ENCODE results near the gene GLT1D1.
"Not testable (repeated sequence)": the region's sequence is repeated elsewhere in the genome, so short reads cannot be mapped to it uniquely, and the experiment has no call there.

The GLT1D1 gene

DNA sequence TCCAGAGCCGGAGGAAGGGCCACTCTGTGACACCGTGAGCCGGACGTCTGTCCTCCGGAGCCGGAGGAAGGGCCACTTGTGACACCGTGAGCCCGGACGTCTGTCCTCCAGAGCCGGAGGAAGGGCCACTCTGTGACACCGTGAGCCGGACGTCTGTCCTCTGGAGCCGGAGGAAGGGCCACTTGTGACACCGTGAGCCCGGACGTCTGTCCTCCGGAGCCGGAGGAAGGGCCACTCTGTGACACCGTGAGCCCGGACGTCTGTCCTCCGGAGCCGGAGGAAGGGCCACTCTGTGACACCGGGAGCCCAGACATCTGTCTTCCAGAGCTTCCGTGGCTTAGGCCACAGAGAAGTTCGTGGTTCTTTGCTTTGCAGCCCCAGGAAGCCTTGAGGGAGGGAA, 6.6 kb upstream of the GLT1D1 start:
- H3K9me3 ChIP-seq (ENCODE audit: low read length); H3K27me3 ChIP-seq (ENCODE audit: control insufficient read depth in 1 of 2, insufficient read depth in 2 of 2, low read length in 2 of 2); H3K4me3 ChIP-seq (ENCODE audit: low read depth in 1 of 2, low read length in 2 of 2); H3K27ac ChIP-seq (ENCODE audit: low read depth, low read length); H3K4me1 ChIP-seq (ENCODE audit: insufficient read depth, low read length); H3K36me3 ChIP-seq (ENCODE audit: insufficient read depth, low read length); H3K9ac ChIP-seq (ENCODE audit: low read length): not testable (repeated sequence)

DNA sequence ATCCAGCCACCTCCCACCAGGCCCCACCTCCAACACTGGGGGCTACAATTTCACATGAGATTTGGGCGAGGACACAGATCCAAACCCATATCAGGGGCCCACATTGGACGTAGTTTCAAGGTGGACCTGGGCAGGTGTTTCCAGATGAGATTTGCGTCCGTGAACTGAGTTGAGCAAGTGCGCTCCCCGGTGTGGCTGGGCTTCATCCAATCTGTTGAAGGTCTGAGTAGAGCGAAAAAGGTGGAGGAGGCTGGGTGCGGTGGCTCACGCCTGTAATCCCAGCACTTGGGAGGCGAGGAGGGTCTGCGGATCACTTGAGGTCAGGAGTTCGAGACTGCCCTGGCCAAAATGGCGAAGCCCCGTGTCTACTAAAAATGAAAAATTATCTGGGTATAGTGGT, 4.9 kb upstream of the GLT1D1 start:
- Histone ChIP-seq H3K9ac (ENCODE audit: low read length) (no peak overlapping the region), H3K4me3 (ENCODE audit: low read depth in 1 of 2, low read length in 2 of 2) (no peak overlapping the region), H3K27me3 (ENCODE audit: control insufficient read depth in 1 of 2, insufficient read depth in 2 of 2, low read length in 2 of 2) (no peaks in the 10 kb centered on the region), H3K36me3 (ENCODE audit: insufficient read depth, low read length) (no peaks in the 10 kb centered on the region), H3K9me3 (ENCODE audit: low read length) (no peaks in the 10 kb centered on the region), H3K4me1 (ENCODE audit: insufficient read depth, low read length) (no peaks in the 10 kb centered on the region), H3K27ac (ENCODE audit: low read depth, low read length) (no peak overlapping the region)

DNA sequence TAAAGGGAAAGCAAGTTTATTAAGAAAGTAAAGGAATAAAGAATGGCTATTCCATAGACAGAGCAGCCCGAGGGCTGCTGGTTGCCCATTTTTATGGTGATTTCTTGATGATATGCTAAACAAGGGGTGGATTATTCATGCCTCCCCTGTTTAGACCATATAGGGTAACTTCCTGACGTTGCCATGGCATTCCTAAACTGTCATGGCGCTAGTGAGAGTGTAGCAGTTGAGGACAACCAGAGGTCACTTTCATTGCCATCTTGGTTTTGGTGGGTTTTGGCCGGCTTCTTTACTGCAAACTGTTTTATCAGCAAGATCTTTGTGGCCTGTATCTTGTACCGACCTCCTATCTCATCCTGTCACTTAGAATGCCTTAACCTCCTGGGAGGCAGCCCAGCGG, 3.5 kb upstream of the GLT1D1 start:
- not testable (repeated sequence) for H3K36me3 ChIP-seq (ENCODE audit: insufficient read depth, low read length); H3K27me3 ChIP-seq (ENCODE audit: control insufficient read depth in 1 of 2, insufficient read depth in 2 of 2, low read length in 2 of 2); H3K4me1 ChIP-seq (ENCODE audit: insufficient read depth, low read length); H3K9ac ChIP-seq (ENCODE audit: low read length); H3K9me3 ChIP-seq (ENCODE audit: low read length); H3K27ac ChIP-seq (ENCODE audit: low read depth, low read length); H3K4me3 ChIP-seq (ENCODE audit: low read depth in 1 of 2, low read length in 2 of 2)

DNA sequence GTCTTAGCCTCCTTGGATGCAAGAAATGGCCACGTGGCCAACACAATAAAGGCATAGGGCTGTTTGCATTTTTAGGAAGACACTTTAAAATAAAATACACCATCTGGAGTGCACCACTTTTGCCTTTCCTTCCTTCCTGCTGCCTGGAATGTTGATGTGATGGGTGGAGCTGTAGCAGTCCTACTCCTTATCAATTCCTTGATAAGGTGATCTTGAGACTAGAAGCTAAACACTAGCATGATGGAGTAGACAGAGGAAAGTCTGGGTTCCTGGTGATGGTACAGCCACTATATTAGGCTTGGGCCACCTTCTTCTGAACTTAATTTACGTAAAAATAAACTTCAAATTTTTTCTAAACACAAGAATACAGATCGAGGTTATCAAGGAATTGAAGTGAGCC, 2.9 kb upstream of the GLT1D1 start:
- Histone ChIP-seq H3K9ac (ENCODE audit: low read length) (no peak overlapping the region), H3K36me3 (ENCODE audit: insufficient read depth, low read length) (no peaks in the 10 kb centered on the region), H3K9me3 (ENCODE audit: low read length) (no peaks in the 10 kb centered on the region), H3K27me3 (ENCODE audit: control insufficient read depth in 1 of 2, insufficient read depth in 2 of 2, low read length in 2 of 2) (peaks cover 0 to 9% of the 10 kb centered on the region in 2 donors), H3K4me3 (ENCODE audit: low read depth in 1 of 2, low read length in 2 of 2) (no peak overlapping the region), H3K4me1 (ENCODE audit: insufficient read depth, low read length) (no peaks in the 10 kb centered on the region), H3K27ac (ENCODE audit: low read depth, low read length) (no peak overlapping the region)

DNA sequence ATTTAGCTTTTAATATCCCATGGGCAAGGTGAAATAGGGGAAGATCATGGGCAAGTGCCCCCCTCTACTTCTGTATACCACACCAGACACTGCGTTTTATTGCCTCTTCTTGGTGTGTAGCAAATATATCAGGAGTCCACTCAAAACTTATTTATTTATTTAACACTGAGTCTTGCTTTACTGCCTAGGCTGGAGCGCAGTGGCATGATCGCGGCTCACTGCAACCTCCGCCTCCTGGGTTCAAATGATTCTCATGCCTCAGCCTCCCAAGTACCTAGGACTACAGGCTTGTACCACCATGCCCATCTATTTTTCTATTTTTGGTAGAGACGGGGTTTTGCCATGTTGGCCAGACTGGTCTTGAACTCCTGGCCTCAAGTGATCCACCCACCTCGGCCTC, 1.8 kb upstream of the GLT1D1 start:
- H3K27ac ChIP-seq (ENCODE audit: low read depth, low read length); H3K9me3 ChIP-seq (ENCODE audit: low read length); H3K36me3 ChIP-seq (ENCODE audit: insufficient read depth, low read length); H3K4me3 ChIP-seq (ENCODE audit: low read depth in 1 of 2, low read length in 2 of 2); H3K4me1 ChIP-seq (ENCODE audit: insufficient read depth, low read length); H3K9ac ChIP-seq (ENCODE audit: low read length); H3K27me3 ChIP-seq (ENCODE audit: control insufficient read depth in 1 of 2, insufficient read depth in 2 of 2, low read length in 2 of 2): not testable (repeated sequence)

DNA sequence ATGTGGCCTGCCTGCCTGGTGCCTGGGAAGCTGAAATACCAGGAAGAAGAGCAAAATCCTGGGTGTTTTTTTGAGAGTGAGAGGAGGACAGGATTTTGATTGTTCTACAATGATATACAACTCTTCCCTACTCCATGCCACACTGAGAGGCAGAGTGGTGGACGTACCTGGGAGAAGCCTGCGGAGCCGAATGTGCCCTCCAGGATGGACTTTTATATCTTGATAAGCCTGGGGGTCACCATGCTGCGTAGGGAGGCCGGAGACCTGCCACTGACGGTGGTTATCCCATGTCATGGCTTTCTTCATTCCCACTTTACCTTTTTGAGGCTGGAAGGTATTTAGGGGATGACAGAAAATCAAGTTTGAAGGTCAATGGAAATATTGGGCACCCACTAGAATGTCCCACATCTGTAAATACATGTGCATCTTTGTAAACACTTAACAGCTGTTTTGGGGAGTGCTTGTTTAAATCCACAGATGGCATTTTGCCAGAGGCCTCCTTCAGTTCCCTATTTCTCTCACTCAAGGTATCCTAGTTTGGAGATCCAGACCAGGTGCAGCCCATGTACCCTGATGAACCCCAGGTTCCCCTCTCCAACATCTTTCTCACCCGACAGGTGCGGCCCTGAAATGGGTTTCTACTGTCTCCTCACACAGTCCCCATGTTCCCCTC, 1.1 kb upstream of the GLT1D1 start:
- Histone ChIP-seq H3K27ac (ENCODE audit: low read depth, low read length) (no peak overlapping the region), H3K4me1 (ENCODE audit: insufficient read depth, low read length) (no peaks in the 10 kb centered on the region), H3K36me3 (ENCODE audit: insufficient read depth, low read length) (no peaks in the 10 kb centered on the region)

DNA sequence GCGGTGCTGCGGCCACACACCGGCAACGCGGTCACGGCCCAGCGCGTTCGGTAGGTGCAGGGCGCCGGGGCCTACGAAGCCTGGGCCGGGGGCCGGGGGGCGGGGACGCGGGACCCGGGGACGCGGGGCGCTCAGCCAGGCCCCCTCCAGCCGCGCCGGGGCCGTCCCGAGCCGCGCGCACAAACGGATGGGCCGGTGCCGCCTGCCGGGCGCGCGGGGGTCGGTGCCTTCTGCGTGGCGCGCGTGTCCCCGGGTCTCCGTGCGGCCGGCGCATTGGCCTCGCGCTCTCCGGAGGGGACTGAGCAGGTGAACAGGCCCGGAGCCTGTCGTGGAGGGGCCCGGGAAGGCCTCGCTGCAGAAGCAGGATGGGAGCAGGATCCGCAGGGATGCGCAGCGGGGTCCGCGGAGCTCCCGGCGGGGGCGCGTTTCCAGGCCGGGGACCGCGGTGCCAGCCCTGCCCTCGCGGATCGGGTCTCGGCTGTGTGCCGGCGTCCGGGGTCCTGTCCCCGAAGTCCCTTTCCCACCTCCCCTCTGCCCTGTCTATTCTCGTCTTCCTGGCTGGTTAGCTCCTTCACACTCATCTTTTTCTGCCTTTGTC, 421 bp downstream of the GLT1D1 start:
- H3K4me3 ChIP-seq (ENCODE audit: low read depth in 1 of 2, low read length in 2 of 2) = peak overlapping the region in 1 of 2 donors; percentile 21
- no peaks in the 10 kb centered on the region for H3K9me3 ChIP-seq (ENCODE audit: low read length)
- H3K9ac ChIP-seq (ENCODE audit: low read length) = no peak overlapping the region
- no peak overlapping the region for H3K27ac ChIP-seq (ENCODE audit: low read depth, low read length)
- H3K36me3 ChIP-seq (ENCODE audit: insufficient read depth, low read length) = no peaks in the 10 kb centered on the region
- H3K27me3 ChIP-seq (ENCODE audit: control insufficient read depth in 1 of 2, insufficient read depth in 2 of 2, low read length in 2 of 2) = peaks cover 0 to 9% of the 10 kb centered on the region in 2 donors
- H3K4me1 ChIP-seq (ENCODE audit: insufficient read depth, low read length) = no peaks in the 10 kb centered on the region

More for the DNA sequence above, 1.1 kb upstream of the GLT1D1 start:
- no peak overlapping the region for H3K4me3 ChIP-seq (ENCODE audit: low read depth in 1 of 2, low read length in 2 of 2)
- H3K9ac ChIP-seq (ENCODE audit: low read length) = no peak overlapping the region
- no peaks in the 10 kb centered on the region for H3K9me3 ChIP-seq (ENCODE audit: low read length)
- peaks cover 0 to 9% of the 10 kb centered on the region in 2 donors for H3K27me3 ChIP-seq (ENCODE audit: control insufficient read depth in 1 of 2, insufficient read depth in 2 of 2, low read length in 2 of 2)

DNA sequence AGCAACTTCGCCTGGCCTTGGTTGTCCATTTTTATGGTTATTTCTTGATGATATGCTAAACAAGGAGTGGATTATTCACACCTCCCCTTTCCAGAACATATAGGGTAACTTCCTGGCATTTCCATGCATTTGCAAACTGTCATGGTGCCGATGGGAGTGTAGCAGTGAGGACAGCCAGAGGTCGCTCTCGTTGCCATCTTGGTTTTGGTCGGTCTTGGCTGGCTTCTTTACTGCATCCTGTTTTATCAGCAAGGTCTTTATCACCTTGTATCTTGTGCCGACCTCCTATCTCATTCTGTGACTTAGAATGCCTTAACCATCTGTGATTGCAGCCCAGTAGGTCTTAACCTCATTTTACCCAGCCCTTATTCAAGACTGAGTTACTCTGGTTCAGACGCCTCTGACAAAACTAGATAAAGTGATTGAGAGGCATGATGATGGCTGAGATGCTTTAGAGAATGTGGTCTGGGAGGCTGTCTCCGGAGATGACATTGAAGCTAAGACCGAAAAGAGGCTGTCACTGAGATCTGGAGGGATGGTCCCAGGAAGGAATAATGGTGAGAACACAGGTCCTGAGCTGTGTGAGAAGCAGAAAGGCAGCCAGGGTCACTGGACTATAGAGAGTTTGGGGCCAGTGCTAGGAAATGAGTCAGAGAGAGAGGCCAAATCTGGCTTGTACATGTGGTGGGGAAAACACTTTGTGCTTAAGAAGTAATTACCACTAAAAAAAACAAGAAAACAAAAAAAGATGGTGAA, 2.9 kb downstream of the GLT1D1 start:
- Histone ChIP-seq H3K36me3 (ENCODE audit: insufficient read depth, low read length) (no peaks in the 10 kb centered on the region), H3K9me3 (ENCODE audit: low read length) (no peaks in the 10 kb centered on the region), H3K27me3 (ENCODE audit: control insufficient read depth in 1 of 2, insufficient read depth in 2 of 2, low read length in 2 of 2) (peaks cover 0 to 9% of the 10 kb centered on the region in 2 donors), H3K27ac (ENCODE audit: low read depth, low read length) (no peak overlapping the region), H3K4me3 (ENCODE audit: low read depth in 1 of 2, low read length in 2 of 2) (no peak overlapping the region), H3K4me1 (ENCODE audit: insufficient read depth, low read length) (no peaks in the 10 kb centered on the region), H3K9ac (ENCODE audit: low read length) (no peak overlapping the region)

DNA sequence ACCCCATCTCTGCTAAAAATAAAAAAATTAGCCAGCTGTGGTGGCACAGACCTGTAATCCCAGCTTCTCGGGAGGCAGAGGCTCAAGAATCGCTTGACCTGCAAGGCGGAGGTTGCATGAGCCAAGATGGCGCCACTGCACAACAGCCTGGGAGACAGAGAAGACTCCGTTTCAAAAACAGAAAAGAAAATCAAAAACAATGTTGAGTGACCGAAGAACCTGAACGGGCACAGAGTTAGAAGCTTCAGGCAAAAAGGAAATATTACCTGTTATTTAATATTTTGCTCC, 3.5 kb downstream of the GLT1D1 start:
- H3K9me3 ChIP-seq (ENCODE audit: low read length) = no peaks in the 10 kb centered on the region
- H3K27ac ChIP-seq (ENCODE audit: low read depth, low read length) = no peak overlapping the region
- H3K4me3 ChIP-seq (ENCODE audit: low read depth in 1 of 2, low read length in 2 of 2) = no peak overlapping the region
- H3K4me1 ChIP-seq (ENCODE audit: insufficient read depth, low read length) = no peaks in the 10 kb centered on the region
- no peak overlapping the region for H3K9ac ChIP-seq (ENCODE audit: low read length)
- H3K36me3 ChIP-seq (ENCODE audit: insufficient read depth, low read length) = no peaks in the 10 kb centered on the region
- peaks cover 0 to 9% of the 10 kb centered on the region in 2 donors for H3K27me3 ChIP-seq (ENCODE audit: control insufficient read depth in 1 of 2, insufficient read depth in 2 of 2, low read length in 2 of 2)

DNA sequence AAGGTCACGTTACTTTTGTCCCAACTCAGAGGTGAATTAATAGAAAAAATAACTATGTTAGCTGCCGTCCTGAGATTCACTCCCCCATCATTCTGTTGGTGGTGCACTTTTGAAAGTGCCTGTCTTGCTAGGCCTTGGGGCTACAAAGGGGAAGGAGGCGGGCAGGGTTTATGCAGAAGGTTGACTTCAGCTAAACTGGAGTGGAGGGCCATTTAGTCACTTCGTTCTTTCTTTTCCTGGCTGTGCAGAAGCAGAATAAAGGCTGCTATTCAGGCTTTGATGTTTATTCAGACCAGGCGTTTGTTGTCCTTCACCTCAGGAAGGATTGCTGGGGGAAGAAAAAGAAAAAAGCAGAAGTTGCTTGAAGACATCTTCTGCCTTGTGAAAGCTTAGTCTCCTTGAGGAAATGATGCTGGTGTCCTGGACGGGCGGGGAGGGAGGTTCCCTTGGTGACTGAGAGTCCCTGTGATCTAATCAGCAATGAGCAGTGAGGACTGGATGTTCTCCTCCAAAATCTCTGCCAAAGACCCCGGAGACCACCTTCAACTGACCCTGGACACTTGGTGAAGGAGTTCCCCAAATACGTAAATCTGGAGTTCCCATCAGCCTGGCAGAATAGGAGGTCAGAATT, 4.0 kb downstream of the GLT1D1 start:
- Histone ChIP-seq H3K36me3 (ENCODE audit: insufficient read depth, low read length) (no peaks in the 10 kb centered on the region), H3K4me1 (ENCODE audit: insufficient read depth, low read length) (no peaks in the 10 kb centered on the region), H3K9ac (ENCODE audit: low read length) (no peak overlapping the region), H3K9me3 (ENCODE audit: low read length) (no peaks in the 10 kb centered on the region), H3K4me3 (ENCODE audit: low read depth in 1 of 2, low read length in 2 of 2) (no peak overlapping the region), H3K27ac (ENCODE audit: low read depth, low read length) (no peak overlapping the region), H3K27me3 (ENCODE audit: control insufficient read depth in 1 of 2, insufficient read depth in 2 of 2, low read length in 2 of 2) (peaks cover 0 to 9% of the 10 kb centered on the region in 2 donors)

DNA sequence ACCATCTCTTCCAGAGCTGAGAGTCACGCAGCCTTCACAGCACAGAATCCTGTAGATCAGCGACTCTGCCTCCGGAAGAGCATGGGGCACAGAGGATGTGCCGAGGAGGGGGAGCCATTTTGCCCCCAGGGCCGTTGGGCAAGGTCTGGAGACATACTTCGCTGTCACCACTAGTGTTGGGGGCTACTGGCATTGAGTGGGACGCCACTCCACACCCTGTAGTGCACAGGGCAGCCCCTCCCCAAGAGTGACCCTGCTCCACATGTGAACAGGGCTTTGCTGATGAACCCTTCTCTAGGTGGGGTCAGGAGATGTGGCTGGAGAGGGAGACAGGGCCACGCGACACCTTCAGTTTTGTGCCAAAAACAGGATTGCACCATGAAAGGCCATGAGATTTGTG, 6.0 kb downstream of the GLT1D1 start:
- Histone ChIP-seq H3K27ac (ENCODE audit: low read depth, low read length) (no peak overlapping the region), H3K4me1 (ENCODE audit: insufficient read depth, low read length) (no peaks in the 10 kb centered on the region), H3K4me3 (ENCODE audit: low read depth in 1 of 2, low read length in 2 of 2) (no peak overlapping the region), H3K27me3 (ENCODE audit: control insufficient read depth in 1 of 2, insufficient read depth in 2 of 2, low read length in 2 of 2) (peaks cover 0 to 2% of the 10 kb centered on the region in 2 donors), H3K36me3 (ENCODE audit: insufficient read depth, low read length) (no peaks in the 10 kb centered on the region), H3K9ac (ENCODE audit: low read length) (no peak overlapping the region), H3K9me3 (ENCODE audit: low read length) (no peaks in the 10 kb centered on the region)

Data from muscle layer of colon (tissue), 2 donors.